Activated CD4-positive, alpha-beta T cell treated with anti-CD3 and anti-CD28 coated beads for 4 hours (primary cell): ENCODE data around the gene TCOF1.
"Not testable (repeated sequence)": the region's sequence is repeated elsewhere in the genome, so short reads cannot be mapped to it uniquely, and the experiment has no call there.

Experiments
- DNase-seq, 2 donors: peaks; one replicate each; pipeline ENCODE4 v3.0.0-alpha.2; 2020

TCOF1 gene

DNA sequence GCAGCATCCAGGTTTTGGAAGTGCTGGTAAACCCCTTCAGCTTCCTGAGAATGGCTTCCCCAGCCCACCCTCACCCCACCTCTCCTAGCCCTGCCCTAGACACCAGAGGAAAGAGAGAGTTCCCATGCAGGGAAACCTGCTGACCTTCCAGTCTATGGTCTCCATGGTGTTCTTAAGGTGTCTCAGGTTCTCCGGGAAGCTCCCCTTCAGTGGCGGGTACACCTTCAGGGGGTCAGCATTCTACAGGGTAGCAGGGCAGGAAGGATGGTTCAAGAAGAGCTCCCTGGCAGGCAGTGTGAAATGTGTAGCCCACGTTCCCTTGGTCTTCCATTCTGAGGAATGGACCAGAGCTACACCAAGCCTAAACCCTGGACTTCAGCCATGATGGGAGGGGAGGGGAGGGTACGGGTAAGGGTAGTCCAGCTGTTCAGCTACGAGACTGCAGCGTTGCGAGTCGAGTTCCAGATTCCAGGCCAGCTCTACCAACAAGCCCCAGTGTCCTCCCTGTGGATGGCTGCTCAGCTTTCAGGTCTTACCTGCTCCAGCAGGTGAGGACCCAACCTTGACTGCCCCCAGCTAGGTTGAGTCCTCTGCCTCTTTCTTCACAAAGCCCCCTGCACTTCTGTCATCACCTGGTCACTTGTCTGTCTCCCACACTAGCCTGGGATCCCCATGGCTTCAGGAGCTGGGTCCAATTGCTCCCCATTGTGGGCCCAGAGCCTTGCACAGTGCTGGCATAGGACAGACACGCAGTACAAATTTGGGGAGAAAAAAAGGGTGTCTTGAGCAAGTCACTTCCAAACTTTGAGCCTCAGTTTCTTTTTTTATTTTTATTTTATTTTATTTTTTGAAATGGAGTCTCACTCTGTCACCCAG is 47.7 kb downstream of the TCOF1 start:
- DNase-seq: no peak

DNA sequence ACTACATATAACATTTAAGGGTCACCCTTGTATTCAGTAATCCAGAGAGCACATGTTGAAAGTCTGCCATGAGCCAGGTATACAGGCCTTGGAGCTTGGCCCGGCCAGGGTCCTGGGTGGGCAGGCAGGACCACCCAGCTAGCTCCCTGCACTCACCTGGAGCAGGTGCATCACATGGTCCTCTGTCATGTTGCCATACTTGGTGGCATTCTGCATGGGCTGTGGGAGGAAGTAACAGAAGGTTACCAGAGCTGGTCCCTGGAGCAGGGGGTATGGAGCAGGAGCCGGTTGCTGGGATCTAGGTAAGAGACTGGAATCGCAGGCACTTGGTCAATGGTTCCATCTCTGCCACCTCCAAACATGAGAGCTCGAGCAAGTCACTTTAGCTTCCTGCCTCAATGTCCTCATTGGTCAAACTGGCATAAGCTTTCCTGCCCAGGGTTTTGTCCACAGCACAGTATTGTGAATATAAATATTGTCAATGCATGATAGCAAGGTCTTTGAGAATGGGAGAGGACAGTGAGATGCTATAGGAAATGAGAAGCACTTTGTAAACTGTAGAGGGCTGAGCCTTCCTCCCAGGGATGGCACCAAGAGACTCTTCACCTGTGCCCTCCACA is 48.7 kb downstream of the TCOF1 start:
- DNase-seq: no peak

DNA sequence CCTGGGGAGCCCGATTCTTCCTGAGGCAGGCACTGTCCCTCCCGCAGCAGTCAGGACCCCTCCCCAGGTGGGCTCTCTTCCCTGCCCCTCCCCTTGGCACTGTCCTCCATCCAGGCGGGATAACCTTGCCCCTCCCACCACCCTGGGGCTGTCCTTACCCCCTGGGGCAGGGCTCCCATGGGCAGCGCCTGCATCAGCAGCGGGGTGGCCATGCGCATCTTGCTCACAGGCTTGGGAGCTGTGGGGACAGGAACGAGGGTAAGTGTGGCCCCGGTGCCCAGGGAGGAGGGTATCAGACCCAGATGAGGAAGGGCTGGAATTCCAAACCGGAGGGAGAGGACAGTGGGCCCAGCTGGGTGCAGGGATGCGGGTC is 49.2 kb downstream of the TCOF1 start:
- no peak for DNase-seq

DNA sequence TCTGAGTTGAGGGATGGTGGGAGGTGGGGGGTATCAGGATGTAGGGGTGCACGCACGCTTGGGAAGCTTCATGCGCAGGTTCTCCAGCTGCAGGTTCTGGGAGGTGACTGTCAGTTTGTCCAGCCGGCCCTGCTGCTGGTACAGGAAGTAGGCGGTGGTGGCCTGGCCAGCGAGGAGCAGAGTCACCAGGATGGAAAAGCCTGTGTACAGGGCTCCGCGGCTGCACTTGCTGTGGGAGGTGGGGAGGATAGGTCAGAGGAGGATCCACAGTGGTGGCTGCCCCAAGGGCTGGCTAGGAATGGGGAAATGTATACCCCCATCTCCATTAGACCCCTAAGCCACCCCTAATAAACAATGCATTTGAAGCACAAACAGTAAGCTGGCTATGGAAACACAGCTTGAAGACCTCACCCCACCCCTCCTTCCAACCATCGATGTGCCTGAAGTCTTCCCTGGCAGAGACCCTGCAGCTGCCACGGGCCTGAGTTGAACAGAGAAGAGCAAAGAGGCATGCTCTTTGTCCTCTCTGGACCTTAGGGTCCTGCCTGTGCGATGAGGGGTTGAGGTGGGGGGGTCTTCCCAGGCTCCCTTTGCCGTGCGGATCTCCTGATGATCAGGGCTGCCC is 49.7 kb downstream of the TCOF1 start:
- no peak for DNase-seq

DNA sequence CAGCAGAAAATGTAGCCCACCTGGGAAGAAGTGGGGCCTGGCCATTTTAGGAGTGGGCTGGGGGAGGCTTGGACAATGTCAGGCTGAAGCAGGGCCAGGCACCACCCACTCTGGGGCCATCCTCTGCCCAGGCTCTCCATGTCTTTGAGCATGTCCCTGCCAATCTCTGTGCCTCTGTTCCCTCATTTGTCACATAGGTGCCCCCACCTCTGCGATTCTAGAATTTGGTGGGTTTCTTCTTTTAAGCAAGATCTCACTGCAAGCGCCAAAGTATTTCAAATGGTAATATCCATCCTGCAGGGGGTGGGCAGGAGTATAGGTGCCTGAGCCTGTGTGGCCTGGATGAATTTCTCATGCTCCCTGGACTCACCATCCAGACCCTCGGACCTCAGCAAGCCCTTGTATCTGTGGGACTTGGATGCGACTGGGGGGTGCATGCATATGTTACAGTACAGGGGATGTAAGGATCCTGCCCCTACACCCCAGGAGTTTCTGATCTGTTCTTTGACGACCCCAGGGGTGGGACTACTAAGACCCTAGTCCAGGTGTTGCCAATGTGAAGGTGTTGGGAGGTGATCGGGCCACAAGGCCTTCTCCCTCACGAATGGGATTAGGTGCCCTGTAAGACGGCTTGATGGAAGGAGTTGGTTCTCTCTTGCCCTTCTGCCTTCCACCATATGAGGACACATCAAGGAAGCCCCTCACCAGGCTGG is 50.9 kb downstream of the TCOF1 start:
- DNase-seq: no peak

DNA sequence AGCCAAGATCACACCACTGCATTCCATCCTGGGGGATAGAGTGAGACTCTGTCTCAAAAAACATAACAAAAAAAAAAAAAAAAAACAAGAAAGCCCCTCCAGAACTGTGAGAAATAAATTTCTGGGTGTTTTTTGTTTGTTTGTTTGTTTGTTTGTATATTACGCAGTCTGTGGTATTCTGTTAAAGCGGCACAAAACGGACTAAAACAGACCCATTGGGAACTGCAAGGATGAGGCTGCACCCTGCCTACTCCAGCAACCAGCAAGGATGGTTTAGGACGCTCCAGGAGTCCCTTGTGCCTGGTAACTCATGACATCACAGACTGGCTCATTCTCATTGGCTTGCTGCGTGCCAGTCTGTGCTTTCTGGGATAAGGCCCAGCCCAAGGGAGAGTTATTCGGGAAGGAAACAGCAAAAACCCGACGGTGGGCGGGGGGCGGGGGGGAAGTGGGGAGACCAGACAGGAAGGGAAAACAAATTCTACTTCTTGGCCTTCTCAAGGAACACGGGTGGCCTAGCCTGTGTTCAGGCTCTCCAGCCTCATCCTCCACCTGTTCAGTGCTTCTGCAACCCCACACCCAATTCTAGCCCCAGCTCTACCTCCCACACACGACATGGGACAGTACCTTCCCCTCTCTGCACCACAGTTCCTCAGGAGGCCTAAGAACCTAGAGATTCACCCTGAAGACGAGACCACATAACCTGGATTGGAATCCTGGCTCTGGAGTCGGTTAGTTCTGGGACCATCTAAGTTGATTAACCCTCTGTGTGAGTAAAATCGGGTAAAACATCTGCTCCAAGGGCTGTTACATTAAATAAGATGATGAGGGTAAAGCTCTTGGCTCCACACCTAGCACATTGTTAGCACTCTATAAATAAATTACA is 52.4 kb downstream of the TCOF1 start:
- DNase-seq: peak; percentile 26 to 47

DNA sequence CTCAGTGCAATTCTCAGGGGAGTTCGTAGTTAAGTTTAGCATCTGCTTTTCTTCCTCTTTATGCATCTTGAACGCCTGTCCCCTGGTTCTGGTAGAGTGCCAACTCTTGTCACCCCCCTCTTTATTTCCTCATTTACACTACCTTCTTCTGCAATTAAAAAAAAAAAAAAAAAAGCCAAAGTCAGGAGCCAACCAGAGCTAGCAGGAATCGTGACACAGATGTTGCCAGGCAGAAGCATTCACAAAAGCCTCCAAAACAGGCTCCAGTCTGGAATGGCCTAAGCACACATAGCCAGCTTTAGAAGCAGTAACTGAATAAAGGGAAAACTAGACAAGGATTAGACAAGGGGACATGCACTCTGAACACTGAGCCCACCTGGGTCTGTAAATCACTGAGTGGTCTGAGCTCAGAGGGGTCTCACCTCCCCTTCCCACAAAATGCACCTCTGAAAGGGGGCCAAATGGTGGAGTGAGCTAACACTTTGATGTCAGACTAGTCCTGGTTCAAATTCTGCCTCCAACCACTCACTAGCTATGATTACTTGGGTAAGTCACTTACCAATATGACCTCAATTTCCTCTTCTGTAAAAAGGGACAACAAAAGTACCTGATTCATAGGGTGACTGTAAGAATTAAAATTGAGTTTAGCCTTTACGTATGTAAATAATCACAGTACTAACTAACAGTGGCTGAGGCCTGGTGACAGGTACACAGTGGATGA is 53.2 kb downstream of the TCOF1 start:
- peak; percentile 47 to 57 for DNase-seq

DNA sequence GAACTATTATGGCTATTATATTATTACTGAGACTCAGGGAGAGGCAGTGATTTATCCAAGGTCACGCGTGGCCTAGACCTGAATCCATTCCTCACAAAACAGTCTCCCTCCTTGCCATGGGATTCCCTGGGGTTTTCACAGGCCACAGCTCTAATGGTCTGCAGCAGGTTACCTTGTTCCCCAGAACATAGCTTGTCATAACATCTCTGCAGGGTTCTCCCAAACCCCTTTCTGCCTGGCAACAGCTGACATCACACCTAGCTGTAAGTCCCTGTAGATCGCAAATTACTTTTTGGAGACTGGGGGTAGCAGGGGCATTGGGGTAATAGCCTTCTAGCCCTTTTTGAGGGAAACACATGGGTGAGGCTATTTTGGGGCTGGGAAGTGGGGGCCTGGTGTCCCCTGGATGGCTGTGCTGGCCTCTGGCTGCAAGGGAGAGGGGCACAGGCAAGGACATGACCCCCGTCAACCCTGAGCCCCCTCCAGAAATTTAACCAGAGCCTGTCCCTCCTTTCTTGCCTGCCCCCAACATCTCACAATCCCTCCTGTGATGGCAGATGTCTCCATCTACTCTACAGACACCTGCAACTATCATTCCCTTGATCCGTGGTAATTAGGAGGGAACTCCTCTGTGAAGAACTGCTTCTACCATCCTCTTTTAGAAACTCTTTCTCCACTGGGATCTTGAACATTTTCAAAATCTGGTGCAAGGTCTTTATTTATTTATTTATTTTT is 53.9 kb downstream of the TCOF1 start:
- DNase-seq: peak; percentile 60 to 73

DNA sequence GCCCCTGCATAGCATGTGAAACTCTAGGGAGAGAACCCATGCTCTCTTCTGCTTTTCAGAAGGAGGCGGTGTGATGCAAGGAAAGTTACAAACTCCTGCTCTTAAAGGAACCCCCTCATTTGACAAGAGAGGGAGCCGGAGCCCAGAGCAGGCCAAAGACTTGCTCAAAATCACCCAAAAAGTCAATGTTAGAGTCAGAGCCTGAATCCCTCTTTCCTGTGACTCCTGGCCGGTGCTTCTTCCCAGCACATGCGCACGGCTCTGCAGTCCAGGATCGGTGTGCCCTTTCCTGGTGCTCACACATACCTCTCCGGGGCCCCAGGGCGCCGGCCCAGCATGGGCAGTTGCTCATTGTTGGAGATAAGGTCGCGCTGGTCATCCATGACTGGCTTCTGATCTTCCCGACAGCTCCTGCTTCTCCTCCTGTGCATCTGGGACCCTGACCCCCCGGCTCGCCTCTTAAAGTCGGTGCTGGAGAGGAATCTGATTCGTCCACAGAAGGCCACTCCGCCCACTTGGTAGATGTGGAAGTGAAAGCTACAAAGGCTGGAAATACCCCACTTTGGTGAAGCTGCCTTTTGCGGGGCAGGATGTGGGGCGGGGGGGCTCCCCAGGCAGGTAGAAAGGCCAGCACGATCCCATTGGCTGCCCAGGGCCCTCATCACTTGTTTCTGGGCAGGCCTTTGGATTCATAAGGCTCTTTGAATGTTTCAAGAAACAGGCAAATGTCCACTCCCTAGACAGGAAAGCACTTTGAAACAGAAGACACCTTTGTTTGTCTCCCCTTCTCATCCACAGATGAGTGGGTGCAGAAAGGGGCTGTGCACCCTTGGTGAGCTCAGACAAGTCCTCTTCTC is 55.0 kb downstream of the TCOF1 start, which contains the start of gene CD74:
Gene CD74, minus strand, starts transcription at position 592 of the 857 bp plus-strand sequence. Its CDS starts 161 bp downstream, at position 431.
- DNase-seq: peak; percentile 89 to 90

DNA sequence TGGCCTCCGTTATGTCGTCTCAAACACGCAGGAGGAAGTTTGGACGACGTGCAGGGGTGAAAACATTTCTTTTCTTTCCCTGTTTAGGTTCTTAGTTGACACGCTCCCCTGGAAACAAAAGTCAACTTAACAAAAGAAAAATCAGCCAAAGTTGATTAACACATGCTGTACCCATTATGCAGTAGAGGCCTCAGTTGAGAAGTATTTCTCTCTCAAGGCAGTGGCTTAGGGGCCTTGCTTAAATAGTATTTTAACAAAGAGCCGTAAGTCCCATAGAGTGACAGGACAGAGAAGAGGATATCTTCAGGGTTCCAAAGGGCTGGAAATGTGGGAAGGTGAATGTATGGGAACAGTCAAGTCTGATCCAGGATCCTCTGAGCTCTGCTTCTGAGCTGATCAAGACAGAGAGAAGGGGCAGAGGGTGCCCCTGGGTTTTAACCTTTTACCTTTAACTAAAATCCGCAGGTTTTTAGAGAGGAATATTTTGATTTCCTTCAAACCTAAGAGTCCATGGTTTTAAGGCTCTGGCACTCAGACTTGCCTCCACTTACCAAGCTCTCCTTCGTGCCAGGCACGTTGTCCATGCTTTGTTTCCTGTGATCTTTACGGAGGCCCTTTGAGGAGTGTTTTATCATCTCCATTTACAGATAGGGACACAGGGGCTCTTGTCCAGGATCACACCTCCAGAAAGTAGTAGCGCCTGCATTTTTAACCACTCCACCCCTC is 55.8 kb downstream of the TCOF1 start:
- DNase-seq: no peak

DNA sequence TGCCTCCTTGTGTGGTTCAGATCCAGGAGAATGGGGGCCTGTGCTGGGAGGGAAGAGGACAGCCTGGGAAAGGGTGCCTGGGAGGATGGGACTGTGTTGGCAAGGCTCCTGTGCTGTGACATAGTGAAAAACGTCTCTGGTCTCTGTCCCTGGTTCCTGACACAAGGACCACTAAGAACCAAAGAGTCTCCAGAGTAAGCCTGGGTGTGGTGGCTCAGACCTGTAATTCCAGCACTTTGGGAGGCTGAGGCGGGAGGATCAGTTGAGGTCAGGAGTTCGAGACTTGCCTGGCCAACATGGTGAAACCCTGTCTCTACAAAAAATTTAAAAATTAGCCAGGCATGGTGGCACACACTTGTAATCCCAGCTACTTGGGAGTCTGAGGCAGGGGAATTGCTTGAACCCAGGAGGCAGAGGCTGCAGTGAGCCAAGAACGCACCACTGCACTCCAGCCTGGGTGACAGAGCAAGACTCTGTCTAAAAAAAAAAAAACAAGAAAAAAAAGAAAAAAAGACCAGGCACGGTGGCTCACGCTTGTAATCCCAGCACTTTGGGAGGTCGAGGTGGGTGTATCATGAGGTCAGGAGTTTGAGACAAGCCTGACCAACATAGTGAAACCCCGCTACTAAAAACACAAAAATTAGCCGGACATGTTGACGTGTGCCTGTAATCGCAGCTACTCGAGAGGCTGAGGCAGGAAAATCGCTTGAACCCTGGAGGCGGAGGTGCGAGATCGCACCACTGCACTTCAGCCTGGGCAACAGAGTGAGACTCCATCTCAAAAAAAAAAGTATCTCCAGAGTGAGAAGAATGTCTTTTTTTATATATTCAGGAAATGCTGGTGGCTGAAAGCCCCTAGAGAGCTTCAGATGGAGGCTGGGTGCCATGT is 56.6 kb downstream of the TCOF1 start:
- not testable (repeated sequence) for DNase-seq

DNA sequence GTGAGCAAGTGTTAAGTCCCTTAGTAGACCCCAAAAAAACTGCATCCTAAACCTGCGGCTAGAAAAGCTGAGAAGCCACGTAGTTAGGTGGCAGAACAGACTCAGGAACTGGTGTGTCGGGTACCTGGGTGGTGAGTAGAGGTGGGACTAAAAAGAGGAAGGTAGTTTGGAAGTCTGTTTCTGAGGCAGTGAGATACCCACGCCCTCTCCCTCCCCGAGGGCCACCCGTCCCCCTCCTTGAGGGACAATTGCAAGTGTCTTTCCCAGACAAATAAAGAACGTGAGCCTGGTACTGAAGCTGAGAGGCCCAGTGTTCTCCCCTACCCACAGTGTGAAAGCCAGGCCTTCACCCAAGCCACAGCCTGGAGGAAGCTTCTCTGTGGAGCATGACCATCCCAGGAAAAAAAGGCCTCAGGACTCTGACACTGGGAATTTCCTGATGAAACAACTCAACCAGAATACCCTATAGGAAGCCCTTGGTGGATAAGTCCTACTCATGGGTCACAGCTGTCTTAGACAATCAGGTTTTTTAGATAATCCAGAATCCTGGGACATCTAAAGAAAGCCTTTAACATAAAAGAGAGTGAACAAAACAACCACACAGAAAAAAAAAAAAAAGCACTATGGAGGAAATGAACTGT is 62.3 kb downstream of the TCOF1 start:
- no peak for DNase-seq

DNA sequence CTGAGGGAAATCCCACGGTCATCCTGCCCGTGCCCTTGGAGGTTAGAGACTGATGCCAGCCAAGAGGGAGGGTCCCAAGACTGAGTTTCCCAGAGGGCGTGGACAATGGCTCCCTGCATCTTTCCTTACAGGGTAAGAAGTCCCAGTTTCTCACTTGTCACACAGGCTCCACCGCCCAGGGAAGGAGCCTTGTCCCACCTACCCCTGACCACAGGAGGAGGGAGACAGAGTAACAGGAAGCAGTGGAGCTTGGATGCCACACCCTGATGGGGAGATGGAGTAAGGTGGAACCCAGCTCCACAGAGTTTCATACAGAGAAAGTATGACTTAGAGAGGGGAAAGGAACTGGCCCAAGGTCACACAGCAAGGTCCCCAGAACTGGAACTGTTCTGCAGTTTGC is 64.6 kb downstream of the TCOF1 start:
- DNase-seq: no peak

DNA sequence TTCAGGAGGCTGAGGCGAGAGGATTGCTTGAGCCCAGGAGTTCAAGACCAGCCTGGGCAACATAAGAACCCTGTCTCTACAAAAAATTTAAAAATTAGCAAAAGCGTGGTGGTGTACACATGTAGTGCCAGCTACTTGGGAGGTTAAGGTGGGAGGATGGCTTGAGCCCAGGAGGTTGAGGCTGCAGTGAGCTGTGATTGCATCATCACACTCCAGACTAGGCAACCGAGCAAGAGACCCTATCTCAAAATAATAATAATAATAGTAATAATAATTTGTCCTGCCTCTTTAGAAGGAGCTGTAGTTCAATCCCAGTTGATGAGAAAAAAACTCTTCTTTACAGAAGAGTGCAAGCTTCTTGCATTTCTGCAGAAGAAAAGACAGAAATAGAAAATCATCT is 65.3 kb downstream of the TCOF1 start:
- DNase-seq: no peak

DNA sequence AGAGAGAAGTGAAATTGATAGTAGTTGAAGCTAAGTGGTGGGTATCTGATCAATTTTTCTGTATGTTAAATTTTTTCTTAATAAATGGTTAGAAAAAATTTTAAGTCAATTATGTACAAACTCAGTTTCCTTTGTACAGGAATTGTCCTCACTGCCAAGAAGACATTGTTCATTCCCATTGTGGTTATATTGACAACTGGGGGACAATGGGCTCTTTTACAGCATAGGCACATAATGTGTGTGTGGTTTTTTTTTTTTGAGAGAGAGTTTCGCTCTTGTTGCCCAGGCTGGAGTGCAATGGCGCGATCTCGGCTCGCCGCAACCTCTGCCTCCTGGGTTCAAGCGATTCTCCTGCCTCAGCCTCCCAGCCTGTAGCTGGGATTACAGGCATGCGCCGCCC is 68.7 kb downstream of the TCOF1 start:
- not testable (repeated sequence) for DNase-seq

DNA sequence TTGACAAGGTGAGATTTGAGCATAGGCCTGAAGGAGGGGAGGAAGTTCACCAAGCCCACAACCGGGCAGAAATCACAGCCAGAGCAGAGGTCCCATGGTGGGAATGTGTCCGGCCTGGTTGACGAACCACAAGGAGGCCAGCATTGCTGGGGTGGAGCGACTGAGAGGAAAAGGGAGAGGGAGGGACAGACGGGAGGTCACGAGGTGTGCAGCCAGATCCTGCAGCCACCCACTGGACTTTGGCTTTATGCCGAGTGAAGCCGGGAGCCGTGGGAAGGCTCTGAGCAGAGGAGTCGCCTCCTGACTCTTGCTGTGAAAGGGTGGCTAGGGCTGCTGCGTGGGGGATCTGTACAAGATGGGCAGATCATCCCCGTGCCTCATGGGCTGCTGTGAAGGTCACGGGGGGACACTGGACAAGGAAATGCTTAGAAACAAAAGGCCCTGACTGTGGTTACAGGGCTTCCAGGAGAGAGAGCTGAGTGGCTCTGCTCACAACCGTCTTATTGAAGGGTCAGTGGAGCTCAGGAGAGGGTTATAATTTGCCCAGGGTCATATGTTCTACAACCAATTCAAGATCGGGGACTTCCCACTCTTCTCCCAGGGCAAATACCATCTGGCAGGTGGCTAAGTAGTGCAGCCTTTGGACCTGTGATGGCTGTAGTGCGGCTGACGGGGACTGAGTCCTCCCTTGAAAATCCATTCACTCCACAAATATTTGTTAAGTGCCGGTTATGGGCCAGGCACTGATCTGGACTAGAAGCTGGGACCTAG is 70.8 kb downstream of the TCOF1 start:
- no peak for DNase-seq

DNA sequence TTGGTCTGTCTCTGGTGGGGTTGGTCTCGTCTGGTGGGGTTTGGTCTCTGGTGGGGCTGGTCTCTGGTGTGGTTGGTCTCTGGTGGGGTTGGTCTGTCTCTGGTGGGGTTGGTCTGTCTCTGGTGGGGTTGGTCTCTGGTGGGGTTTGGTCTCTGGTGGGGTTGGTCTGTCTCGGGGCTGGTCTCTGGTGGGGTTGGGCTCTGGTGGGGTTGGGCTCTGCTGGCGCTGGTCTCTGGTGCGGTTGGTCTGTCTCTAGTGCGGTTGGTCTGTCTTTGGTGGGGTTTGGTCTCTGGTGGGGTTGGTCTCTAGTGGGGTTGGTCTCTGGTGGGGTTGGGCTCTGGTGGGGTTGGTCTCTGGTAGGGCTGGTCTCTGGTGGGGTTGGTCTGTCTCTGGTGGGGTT is 71.5 kb downstream of the TCOF1 start:
- no peak for DNase-seq
